ENCODE results near the gene FSIP1.

FSIP1 gene

DNA sequence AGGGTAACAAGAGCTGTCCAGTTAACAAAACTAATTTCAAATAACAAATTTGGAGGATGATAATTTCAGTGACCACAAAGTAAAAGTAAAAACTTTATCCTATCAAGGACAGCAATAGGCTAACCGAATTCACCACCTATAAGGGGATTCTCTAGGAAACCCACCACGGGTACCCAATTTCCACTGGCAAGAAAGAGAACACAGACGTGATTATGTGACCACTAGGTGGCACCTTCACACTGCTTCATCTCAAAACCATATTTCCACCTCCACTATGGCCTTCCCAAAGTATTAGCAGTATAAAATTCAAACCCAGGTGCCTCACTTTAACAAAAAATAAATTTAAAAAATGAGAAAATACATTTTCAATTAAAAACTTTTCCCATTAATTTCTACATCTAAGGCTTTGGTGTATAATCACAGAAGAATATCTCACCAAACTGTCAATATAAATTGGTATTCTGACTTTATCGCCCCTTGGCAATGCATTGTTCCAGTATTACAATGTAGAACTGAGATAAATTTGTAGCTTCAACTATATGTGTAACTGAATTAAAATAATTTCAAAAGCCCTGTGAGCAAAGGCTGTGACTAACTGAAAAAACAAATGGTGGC, 96.5 kb downstream of the FSIP1 start:
- DNase-seq (ENCODE audit: low read depth, low spot score) = peak; percentile 52

- no peak for DNase-seq (ENCODE audit: low read depth, low spot score)
Observed at GRCh38 chr15:39685367-39685766, 97.3 kb downstream of the FSIP1 start.

DNA sequence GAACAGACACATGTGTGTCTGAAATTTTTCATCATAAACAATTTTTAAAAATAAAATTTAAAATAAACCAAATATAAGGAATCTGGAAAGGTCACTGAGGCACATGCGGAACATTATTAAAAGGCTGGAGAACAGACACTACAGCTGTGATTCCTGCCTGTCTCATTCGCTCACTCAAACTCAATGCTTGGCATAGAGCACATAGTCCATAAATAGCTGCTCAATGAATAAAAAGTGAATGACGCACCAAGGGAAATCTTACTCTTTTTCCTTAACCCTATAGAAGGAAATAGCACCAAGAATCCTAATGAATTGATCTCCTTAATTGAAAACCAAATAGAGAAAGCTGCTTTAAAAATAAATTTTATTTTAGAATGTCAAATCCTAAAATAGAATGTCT, 98.4 kb downstream of the FSIP1 start:
- DNase-seq (ENCODE audit: low read depth, low spot score) = no peak

- peak; percentile 32 for DNase-seq (ENCODE audit: low read depth, low spot score)
Observed at GRCh38 chr15:39682366-39682765, 100.3 kb downstream of the FSIP1 start.

DNA sequence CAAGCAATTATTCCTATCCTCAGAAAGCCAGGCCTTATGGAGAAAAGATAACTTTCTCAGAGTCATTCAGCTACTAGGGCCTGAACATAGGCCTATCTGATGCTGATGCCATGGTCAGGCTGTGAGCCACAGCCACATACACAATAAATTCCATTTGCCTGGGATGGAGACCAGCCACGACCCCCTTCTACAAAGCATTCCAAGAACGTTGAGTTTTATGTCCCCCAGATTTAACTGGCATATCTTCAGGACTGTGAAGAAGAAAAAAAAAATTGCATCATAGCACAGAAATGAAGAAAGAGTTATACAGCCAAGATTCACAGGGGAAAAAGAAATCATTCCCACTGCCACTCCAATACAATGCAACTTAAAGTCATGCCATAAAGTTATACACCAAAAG, 101.8 kb downstream of the FSIP1 start:
- no peak for DNase-seq (ENCODE audit: low read depth, low spot score)

DNA sequence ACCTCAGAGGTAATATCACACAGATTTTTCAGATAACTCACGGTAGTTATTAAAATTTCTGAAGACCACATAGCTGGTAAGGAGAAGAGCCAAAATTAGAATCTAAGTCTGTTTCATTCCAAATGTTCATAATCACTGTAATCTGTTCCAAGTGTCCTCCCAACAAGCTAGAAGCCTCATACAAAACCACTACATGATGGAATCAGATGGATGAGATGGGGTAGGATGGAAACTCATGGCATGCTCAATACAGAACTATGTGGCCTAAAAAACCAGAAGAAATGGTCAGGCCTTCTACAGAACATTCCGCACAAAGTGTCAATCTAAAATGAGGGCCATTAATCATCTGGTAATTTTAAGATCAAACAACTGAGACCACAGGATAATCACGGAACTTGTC, 110.0 kb downstream of the FSIP1 start:
- no peak for DNase-seq (ENCODE audit: low read depth, low spot score)

GRCh38 chr15:39672184-39672583, 110.5 kb downstream of the FSIP1 start:
- no peak for DNase-seq (ENCODE audit: low read depth, low spot score)

DNA sequence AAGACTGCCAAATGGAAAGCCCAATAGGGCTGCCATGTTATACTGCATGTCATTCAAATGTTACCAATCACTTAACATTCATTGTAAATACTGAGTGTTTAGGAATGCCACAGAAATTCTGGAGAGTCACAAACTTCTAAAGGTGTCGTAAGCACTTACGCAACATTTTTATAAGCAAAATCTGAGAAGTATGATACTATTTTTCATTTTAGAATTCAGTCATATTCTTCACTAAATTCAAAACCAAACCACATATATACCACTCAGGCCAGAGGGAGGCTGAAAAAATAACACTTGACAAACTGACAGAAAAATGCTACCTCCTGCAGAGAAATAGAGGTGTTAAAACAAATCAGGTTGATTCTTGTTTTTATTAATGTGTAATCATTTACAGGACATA, 112.0 kb downstream of the FSIP1 start:
- no peak for DNase-seq (ENCODE audit: low read depth, low spot score)

GRCh38 chr15:39669661-39670060, 113.0 kb downstream of the FSIP1 start:
- no peak for DNase-seq (ENCODE audit: low read depth, low spot score)

- DNase-seq (ENCODE audit: low read depth, low spot score) = no peak
Observed at GRCh38 chr15:39669241-39669640, 113.4 kb downstream of the FSIP1 start.

- DNase-seq (ENCODE audit: low read depth, low spot score) = no peak
Observed at GRCh38 chr15:39668457-39668856, 114.2 kb downstream of the FSIP1 start.

- DNase-seq (ENCODE audit: low read depth, low spot score) = no peak
Observed at GRCh38 chr15:39667382-39668127, 115.1 kb downstream of the FSIP1 start.

GRCh38 chr15:39666677-39667076, 116.0 kb downstream of the FSIP1 start:
- DNase-seq (ENCODE audit: low read depth, low spot score) = no peak

DNA sequence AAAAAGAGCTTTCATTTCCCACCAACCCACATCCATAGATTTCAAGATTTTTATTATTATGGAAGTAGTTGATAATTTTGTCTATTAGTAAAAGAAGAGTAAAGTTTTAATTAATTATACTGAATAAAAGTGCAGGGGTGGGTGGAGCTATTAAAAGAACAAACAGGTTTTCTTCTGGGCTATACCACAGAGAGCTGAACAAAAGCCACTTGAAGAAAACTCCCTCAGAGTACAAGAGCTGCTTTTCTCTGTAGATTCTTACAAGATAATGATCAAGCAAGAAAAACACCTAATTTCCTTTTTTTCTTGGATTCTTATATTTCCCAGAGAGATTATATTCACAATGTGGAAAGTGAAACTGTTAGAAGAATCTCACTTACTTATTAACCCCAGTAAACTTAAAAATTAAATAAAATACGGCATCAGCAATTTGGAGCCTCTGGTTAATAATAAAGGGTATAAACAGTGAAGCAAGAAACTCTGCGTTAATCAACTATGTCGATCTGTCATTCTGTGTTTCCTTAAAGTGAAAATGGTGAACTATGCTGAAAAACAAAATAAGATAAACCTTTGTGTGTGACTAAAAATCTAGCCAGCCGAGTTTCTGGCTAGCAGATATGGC, 116.9 kb downstream of the FSIP1 start:
- DNase-seq (ENCODE audit: low read depth, low spot score) = no peak

- DNase-seq (ENCODE audit: low read depth, low spot score) = no peak
Observed at GRCh38 chr15:39663704-39664250, 118.9 kb downstream of the FSIP1 start.

GRCh38 chr15:39661776-39662175, 120.9 kb downstream of the FSIP1 start:
- no peak for DNase-seq (ENCODE audit: low read depth, low spot score)

DNA sequence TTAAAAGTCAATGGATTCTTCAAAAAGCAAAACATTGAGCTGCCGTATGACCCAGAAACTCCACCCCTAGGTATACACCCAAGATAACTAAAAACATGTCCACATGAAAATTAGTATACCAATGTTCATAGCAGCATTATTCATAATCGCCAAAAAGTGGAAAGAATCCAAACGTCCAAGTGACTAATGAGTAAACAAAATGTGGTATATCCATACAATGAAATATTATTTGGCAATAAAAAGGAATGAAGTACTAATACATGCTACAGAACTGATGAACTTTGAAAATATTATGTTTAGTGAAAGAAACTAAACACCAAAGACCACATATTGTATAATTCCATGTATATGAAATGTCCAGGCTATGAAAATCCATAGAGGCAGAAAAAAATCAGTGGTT, 123.9 kb downstream of the FSIP1 start:
- no peak for DNase-seq (ENCODE audit: low read depth, low spot score)

- DNase-seq (ENCODE audit: low read depth, low spot score) = no peak
Observed at GRCh38 chr15:39657668-39658067, 125.0 kb downstream of the FSIP1 start.

DNA sequence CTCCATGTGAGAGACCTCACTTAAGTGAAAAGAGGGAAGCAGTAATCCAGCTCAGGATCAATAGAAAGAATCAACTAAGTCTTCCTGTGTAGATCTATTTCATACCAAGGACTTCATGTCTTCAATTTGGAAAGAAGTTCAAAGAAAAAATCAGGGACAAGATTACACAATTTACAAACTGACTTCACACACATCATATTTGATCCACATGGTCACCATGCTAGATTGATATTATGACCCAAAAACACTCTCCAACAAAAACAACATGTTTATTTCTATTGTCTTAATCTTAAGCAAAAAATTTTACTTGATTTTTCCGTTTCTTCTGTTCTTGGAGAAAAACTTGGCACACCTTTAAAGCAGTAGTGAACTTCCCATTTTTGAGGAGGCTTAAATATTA, 125.5 kb downstream of the FSIP1 start:
- no peak for DNase-seq (ENCODE audit: low read depth, low spot score)

DNA sequence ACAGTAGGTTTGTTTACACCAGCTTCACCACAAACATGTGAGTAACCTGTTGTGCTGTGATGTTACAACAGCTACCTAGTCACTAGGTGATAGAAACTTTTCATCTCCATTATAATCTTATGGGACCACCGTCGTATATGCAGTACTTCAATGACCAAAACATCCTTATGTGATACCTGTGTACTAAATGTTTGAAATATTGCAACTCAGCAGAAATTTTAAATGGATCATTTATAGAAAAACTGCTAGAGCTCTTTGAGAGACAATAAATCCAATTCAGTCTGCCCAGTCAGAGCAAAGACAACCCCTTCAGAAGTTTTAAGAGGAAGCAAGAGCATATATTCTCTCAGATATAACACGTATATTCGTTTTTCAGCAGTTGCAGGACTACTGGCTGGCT, 128.3 kb downstream of the FSIP1 start:
- DNase-seq (ENCODE audit: low read depth, low spot score) = no peak

- no peak for DNase-seq (ENCODE audit: low read depth, low spot score)
Observed at GRCh38 chr15:39651881-39652280, 130.8 kb downstream of the FSIP1 start.

GRCh38 chr15:39651295-39651694, 131.3 kb downstream of the FSIP1 start:
- no peak for DNase-seq (ENCODE audit: low read depth, low spot score)

DNA sequence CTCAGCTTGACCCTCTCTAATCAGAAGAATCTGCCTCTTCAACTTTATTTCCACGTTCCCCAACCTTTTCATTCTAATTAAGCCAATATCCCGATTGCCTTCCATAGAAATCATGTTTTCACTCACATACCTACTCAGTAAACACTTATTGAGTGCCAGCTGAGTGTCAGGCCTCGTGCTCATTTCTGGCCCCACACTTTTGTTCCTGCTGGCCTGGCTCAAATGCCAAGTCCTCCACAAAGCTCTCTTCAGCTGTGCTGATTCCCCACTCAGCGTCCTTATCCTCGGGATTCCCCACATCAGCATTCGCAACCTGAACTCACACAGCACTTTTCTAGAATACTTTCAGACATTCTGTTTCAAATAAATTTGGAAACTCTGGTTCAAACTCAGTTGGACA, 132.9 kb downstream of the FSIP1 start:
- no peak for DNase-seq (ENCODE audit: low read depth, low spot score)

All from smooth muscle cell of the brain vasculature (primary cell).